GM18499 (cell line): Measurements from ENCODE around the gene MFN1.

Experiments
- ATAC-seq: cut with Tn5 transposase; IDR thresholded peaks from one replicate; pipeline ENCODE4 v1.9.1; 2021; ENCODE audit warnings: moderate number of reproducible peaks; ENCODE audit not compliant: insufficient read depth, unreplicated experiment

MFN1 gene

DNA sequence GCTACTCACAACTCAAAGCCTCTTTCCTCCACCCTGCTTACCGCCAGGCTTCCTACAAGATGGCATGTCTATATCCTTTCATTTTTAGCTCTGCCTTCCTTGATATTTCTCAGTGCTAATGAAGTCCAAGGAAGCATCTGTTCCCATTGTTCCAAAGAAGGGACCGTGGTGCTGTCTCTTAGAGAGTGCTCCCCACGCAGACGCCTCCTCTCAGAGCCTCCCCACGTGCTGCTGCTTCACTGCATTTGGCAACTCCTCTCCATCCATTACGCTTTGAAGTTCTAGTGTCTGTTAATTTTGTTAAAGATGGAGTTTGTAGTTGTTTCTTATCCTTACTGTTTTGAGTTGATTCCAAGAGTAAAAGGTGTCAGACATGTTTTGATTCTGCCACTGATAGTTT lies 77.6 kb downstream of the MFN1 start:
- ATAC-seq: no peak

- ATAC-seq: no peak
These were observed 81.5 kb downstream of the MFN1 start for GRCh38 chr3:179428876-179429548.

- no peak for ATAC-seq
These were observed 82.9 kb downstream of the MFN1 start for GRCh38 chr3:179430277-179430870.

- no peak for ATAC-seq
These were observed 84.5 kb downstream of the MFN1 start for GRCh38 chr3:179432021-179432420.

DNA sequence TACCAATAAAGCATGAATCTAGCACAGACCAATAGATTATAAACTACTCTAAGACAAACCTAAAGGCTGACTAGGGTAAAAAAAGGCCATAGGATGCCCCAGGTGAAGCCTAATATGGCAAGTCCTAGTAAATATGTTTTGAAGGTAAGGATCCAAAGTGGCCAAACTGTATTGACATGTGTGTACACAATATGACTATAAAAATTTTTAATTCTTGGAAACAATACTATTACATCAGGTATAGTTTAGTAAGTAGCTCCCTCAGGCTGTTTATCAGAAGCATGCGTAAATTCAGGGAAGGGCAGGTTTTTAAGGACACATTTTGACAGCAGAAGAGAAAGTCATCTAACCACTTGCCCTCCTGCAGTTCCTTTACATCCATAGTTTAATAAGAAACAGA lies 84.9 kb downstream of the MFN1 start:
- ATAC-seq: no peak

DNA sequence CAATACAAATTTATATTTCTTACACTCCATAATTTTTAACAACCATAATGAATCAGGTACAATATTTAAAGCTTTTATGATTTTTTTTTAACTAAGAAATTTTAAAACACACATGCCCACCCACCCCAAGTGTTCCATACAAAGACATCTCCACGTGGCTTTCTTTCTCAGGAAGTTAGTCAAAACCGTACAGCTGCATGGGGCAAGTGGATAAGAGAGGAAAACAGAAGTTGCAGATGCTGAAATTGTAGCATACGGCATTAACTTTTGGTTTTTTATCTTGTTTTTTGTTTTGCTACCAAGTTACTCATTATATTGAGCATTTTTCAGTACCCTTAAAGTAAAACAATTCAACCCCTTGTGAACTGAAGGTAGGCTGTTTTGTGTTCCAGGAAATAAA lies 89.0 kb downstream of the MFN1 start:
- no peak for ATAC-seq

DNA sequence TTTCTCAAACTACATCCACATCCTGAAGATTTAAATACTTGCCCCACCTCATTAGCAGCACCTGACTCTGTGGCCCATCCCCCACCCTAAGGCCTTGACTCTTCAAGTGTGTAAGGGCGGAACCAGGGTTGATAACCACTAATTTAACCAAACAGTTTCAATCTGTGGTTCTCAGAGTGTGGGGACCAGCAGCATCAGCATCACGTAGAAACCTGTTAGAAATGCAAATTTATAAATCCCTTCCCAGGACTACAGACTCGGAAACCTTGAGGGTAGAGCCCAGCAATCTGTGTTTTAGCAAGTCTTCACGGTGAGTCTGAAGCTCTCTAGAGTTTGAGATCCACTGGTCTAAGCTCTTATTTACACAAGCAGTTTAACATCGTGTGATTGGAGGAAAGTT lies 91.3 kb downstream of the MFN1 start:
- ATAC-seq: peak; percentile 84
